GM21619 (cell line): ENCODE measurements around the gene RFTN1.

Experiments used
- ATAC-seq: cut with Tn5 transposase; IDR thresholded peaks from one replicate; pipeline ENCODE4 v1.9.1; 2021; ENCODE audit not compliant: unreplicated experiment

RFTN1 gene

DNA sequence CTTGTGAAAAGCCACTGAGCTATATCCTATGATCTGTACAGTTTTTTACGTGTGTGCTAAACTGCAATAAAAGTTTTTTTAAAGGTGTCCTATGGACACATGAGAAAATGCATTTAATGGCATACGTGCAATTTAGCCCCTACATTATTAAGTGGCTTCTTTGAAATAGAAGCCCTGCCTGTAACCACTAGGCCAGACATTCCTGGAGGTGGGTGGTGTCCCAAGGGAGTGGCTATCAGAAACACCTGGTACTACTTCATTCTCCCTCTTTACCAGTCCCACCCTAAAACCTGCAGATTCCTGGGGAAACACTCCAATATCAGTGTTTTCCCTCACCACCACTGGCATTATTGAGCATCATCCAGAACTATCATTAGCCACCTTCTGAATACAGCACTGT lies 148.5 kb downstream of the RFTN1 start:
- no peak for ATAC-seq

GRCh38 chr3:16364323-16364722 lies 149.2 kb downstream of the RFTN1 start:
- ATAC-seq: no peak

DNA sequence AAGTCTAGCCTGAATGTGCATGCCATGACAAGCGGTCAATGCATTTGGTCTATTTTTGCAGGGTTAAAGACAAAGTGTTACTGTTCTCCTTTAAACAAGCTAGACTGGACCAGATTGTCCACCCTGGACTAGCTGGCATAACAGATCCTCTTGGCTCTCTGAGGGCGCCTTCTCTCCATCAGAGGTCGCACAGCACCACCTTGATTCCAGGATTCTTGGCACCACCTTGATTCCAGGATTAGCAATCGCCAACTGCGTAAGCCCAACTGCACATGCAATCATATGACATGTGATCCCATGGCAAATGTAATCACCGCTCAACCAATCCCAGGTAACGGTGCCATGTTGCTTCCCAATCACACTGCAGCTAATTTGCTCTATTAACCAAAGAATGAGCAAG lies 149.9 kb downstream of the RFTN1 start:
- ATAC-seq: no peak

DNA sequence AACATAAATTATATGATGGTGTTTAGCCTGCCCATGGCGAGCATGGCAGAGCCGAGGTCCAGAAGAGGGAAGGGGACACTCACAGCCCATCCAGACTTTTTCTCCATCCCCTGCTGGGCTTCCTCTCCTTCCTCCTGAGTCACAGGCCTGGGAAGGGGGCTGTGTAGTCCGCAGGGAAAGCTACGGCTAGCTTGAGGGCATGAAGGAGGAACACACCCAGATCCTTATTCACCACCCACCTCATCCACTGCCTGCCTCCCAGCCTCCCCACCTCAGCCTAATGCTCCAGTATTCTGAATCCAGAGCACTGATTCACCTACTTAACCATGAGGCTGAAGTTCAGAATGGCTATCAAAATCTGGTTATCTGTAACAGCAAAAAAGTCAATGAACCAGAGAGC lies 150.7 kb downstream of the RFTN1 start:
- no peak for ATAC-seq

- no peak for ATAC-seq
These were observed 152.4 kb downstream of the RFTN1 start for GRCh38 chr3:16361087-16361486.

DNA sequence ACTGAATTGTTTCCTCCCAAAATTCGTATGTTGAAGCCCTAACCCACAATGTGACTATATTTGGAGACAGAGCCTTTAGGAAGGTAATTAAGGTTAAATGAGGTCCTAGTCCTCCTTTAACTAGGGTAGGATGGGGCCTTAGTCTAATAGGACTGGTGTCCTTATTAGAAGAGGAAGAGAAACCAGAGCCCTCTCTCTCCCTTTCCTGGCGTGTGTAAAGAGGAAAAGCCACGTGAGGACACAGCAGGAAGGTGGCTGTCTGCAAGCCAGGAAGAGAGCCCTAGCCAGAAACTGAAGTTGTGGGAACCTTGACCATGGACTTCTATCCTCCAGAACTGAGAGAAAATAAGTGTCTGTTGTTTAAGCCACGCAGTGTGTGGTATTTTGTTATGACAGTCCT lies 154.2 kb downstream of the RFTN1 start:
- ATAC-seq: no peak

DNA sequence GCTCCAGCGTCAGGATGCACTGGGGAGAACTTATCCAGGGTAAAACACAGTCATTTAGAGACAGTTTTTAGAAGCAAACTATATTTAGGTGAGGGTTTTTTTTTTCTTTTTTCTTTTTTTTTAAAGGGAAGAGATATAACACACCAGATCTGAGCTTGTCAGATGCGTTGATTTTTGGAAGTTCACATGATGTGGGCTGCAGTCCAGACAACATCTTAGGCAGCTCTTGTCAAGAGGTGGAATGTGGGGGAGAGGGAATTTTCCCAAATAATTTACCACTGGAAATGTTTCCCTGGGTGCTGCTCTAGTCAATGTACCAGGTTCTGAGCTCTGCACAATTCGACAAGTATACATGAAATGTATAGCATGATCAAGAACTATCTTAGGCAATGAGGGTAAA lies 155.2 kb downstream of the RFTN1 start:
- ATAC-seq: no peak

GRCh38 chr3:16357186-16358121 lies 156.0 kb downstream of the RFTN1 start:
- no peak for ATAC-seq

DNA sequence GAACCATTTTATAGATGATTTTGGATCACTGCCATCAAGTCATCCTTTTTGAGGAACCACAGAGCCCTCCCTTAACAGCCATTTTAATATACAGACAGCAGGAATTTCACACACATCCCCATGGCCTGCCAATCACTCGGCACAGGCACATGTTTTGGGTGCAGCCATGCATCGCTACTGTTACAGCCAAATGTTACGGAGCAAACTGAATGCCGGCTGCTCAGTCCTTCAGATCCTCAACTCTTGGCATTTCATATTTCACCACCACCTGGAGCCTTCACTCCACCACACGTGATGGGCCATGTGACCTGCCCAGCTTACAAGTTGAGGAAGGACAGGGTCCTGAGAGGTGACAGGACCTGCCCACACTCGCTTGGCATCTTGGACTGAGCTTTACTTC lies 157.7 kb downstream of the RFTN1 start:
- ATAC-seq: no peak

DNA sequence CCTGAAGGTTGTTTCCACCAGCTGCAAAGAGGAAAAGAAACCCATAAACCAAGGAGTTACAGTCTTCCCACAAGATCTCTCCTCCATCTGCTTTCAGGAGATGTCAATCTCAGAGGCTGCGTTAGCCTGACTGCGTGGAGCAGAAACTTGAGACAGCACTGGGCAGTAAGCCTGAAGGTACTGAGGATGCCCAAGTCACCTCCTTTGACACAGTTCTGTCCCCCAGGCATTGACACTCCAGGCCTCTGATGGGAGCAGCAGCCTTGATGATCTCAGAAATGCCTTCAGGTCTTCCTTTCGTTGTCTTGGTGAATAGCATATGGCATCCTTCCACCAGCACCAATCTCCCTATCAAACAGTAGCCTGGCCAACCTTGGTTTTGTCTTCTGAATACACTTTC lies 159.2 kb downstream of the RFTN1 start:
- ATAC-seq: no peak

- no peak for ATAC-seq
These were observed 161.1 kb downstream of the RFTN1 start for GRCh38 chr3:16352428-16352827.

DNA sequence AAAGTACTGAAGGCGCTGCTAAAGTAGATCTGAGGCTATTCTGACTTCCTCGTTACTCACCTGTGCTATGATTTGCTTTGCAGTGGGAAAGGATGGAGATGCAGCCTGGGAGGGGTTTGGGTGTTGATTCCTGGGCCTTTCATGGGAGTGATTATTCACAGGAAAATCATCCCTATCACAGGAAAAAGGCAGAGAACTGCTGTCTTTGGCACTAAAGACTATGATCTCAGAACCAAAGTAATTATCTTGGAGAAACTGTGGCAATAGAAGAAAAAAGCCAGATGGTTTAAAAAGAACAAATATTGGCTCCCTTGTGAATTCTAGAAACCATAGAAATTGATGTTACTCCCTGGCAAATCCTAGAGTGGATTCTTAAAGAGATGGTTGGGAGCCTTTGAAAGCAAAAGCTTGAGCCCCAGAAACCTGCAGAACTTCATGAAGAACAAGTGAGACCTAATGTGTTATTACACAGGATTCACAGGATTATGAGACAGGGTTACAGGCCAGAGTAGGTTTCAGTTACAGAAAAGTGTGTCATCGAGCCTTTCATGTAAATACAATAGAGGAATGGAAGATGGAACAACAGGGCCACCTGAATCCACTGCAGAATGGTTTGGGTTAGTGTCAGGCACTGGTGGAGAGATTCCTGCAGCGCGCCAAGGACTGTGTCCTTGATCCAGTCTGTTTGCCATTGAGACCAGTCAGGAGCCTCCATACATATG lies 162.7 kb downstream of the RFTN1 start:
- ATAC-seq: no peak

GRCh38 chr3:16349986-16350596 lies 163.4 kb downstream of the RFTN1 start:
- no peak for ATAC-seq

GRCh38 chr3:16347548-16347947 lies 166.0 kb downstream of the RFTN1 start:
- no peak for ATAC-seq

DNA sequence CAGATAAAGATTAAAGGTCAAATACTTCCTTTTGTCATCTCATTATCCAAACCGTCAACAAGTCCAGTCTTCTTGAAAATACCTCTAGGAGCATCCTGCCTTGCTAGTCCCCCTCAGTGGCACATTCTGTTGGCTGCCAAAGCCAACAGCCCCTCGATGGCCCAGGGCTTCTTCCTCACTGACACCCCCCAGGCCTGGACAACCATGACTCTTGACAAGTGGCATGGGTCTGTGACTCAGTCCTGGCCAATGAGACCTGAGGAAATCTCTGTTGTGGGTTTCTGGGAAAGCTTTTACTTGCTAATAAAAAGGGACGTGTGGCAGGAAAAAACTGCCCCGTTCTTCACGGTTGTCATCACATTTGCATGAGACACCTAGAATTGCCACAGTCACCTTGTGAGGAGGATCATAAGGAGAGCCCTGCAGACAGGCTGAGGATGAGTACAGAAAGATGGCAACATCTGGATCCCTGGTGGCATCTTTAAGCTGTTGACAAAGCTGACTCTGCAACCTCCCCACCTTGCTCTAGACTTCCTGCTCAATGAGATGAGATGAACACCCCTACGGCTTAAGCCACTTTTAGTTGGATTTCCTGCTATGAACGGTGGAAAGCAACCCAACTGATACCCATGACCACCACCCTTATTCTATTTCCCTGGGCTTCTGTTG lies 167.0 kb downstream of the RFTN1 start:
- ATAC-seq: no peak

GRCh38 chr3:16343101-16343500 lies 170.4 kb downstream of the RFTN1 start:
- no peak for ATAC-seq

DNA sequence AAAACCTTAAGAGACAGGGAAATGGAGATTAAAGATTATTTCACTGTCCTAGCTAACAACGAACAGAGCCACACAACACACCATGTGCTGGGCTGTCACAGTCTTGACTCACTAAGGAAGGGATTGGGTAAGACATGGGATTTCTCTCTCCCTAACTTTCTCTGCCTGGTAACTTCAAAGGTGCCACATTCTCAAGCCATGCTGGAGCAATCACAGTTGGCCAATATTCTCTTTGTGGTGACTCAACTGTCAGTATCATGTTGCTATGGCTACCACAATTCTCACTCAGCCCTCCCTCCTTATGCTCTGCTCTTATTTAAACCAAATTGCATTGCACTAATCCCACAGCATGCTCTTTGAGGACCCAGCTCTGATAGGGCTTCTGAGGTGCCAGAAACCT lies 174.5 kb downstream of the RFTN1 start:
- no peak for ATAC-seq

GRCh38 chr3:16337856-16338540 lies 175.5 kb downstream of the RFTN1 start:
- ATAC-seq: peak; percentile 84

DNA sequence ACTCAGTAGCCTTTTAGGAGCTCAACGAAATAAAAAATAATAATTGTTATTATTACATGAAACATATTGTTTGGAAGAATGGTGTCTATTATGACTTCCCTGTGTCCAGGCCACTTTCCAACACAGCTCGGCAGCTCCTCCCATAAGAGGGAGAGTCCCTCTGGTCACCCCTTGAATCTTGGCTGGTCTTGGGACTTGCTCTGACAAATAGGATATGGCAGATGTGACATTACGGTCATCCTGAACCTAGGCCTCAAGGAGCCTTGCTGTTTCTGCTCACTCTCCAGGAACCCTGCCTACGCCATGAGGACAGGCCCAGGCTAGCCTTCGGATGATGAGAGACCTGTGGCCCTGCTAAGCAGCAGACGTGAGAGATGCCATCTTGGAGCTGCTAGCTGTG lies 176.7 kb downstream of the RFTN1 start:
- no peak for ATAC-seq

GRCh38 chr3:16335772-16336645 lies 177.5 kb downstream of the RFTN1 start:
- ATAC-seq: no peak
